ENCODE results near the gene CLEC3B.
"Not testable (repeated sequence)": the region's sequence is repeated elsewhere in the genome, so short reads cannot be mapped to it uniquely, and the experiment has no call there.

The CLEC3B gene

GRCh38 chr3:45037720-45038455 is 11.8 kb downstream of the CLEC3B start:
- DNase-seq: peak; percentile 92 to 93

DNA sequence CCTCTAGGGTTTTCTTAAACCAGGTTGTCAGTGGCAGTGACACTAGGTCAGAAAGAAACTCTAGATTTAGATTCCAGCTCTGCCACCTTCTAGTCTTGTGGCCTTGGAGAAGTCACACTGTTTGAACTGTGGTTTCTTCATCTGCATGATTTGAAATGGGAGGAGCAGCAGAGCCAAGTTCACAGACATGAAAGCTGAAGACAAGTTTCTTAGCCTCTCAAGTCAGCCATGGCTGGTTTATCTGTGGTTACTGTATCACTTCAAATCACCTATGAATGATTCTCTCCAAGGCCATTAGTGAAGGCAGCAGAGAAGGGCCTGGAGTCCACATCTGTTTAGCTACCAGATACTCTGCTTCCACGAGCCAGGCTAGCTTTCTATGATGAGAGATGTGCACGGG is 15.6 kb downstream of the CLEC3B start:
- no peak for DNase-seq

- no peak for DNase-seq
These were observed 16.1 kb downstream of the CLEC3B start for GRCh38 chr3:45042162-45042561.

GRCh38 chr3:45043728-45044299 is 17.7 kb downstream of the CLEC3B start:
- no peak for DNase-seq

DNA sequence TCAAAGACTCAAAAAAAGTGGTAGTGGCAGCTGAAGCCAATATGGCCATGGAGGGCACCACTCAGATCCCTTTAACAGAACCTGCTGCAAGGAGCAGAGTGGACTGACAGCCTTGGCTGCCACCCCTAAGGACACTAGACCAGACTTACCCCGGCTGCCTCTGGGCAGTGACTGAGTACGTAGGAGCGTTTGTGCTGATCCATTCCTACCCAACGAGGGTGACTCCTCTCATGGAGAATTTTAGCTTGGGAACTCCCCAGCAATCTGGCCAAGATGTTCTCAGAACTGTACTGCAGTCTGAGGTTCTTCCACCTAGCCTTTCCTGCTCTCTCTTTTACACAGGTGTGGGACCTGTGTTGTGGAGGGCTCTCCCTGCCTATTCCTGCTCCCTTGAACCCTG is 22.1 kb downstream of the CLEC3B start:
- no peak for DNase-seq

GRCh38 chr3:45049807-45050206 is 23.7 kb downstream of the CLEC3B start:
- DNase-seq: no peak

DNA sequence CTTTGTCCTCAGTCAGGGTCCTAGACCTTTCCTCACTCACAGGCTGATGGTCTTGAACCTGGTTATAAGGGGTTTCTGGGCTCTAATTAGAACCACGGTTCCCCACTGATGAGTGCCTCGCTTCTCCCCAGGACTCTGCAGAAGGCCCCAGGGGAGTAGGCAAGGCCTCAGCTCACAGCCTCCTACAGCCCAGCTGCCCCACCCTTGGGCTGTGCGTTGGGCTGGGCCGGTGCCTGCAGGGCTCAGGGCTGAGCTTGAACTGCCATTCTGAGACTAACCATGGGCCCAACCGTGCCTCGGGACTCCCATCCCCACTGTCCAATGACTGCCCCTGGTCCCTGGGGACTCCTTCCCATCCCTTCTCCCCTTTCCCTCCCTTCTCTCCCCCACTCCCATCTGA is 25.6 kb downstream of the CLEC3B start:
- DNase-seq: no peak

DNA sequence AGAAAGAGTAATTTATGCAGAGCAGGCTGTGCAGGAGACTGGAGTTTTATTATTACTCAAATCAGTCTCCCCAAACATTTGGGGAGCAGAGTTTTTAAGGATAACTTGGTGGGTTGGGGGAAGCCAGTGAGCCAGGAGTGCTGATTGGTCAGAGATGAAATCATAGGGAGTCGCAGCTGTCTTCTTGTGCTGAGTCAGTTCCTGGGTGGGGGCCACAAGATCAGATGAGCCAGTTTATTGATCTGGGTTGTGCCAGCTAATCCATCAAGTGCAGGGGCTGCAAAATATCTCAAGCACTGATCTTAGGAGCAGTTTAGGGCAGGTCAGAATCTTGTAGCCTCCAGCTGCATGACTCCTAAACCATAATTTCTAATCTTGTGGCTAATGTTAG is 27.7 kb downstream of the CLEC3B start:
- DNase-seq: not testable (repeated sequence)

DNA sequence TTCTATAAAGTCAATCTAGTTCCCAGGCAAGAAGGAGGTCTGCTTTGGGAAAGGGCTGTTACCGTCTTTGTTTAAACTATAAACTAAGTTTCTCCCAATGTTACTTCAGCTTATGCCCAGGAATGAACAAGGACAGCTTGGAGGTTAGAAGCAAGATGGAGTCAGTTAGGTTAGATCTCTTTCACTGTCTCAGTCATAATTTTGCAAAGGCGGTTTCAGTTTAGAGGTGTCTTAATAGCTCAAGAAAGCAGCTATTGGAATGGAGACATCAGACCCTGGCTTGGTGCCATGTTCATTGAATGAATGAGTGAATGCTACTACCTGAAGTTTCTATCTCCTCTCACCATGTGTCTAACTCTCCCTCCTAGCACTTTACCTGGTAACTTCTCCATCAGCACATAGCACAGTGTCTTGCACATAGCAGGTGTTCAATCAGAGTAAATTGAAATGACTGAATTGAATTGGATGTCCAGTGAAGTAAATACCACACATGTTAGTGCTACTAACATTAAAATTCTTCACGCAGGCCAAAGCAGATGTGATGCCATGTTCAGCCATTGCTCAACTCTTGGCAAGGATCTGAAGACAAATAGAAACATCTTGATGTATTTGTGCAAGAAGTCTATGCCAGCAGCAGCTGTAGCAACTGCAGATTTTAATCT is 28.2 kb downstream of the CLEC3B start:
- no peak for DNase-seq

DNA sequence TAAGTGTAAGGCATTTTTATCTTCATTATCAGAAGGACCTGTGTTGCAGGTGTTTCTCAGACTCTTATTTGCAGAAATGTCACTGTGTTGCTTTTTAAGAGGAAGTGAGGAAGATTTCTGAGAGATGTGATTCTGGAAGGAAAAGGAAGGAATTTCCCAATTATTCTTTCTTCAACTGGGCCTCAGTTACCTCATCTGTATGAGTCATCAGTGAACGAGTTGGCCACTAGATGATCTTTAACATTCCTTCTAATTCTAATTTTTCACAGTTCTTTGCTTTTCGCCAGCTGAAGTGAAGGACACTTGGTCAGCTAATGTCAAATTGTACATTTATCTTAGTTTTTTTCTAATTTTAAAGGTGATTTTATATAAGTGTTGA is 28.9 kb downstream of the CLEC3B start:
- no peak for DNase-seq

DNA sequence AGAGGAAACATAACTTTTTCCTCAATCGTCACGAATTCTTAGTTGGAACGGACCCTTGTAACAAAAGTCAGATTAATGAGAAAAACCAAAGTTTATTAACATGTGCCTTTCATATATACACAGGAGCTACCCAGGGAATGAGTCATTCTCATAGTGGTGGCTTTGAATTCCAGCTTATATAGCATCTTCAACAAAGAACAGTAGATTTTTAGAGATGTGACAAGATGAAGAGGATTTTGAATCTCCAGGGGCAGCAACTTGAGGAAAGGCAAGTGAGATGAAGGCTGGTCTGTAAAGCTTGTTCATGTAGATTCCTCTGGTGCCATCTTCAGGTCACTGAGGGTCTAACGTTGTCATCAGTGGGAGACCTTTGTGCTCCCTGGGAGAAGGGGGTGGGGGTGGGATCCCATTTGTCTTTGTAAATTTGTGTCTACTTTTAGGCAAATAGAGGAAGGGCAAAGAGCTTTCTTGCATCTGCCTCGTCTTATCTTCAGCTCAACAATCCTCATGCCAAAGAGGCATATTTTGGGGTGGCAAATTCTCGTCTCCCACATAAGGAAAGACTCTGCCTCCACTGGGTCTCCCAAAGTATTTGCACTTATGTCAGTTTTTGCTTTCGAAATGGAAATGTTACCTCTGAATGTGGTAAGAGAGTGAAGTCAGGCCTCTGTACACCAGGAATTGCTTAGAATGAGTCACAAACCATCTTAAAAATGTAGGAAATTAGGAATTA is 29.5 kb downstream of the CLEC3B start:
- no peak for DNase-seq

DNA sequence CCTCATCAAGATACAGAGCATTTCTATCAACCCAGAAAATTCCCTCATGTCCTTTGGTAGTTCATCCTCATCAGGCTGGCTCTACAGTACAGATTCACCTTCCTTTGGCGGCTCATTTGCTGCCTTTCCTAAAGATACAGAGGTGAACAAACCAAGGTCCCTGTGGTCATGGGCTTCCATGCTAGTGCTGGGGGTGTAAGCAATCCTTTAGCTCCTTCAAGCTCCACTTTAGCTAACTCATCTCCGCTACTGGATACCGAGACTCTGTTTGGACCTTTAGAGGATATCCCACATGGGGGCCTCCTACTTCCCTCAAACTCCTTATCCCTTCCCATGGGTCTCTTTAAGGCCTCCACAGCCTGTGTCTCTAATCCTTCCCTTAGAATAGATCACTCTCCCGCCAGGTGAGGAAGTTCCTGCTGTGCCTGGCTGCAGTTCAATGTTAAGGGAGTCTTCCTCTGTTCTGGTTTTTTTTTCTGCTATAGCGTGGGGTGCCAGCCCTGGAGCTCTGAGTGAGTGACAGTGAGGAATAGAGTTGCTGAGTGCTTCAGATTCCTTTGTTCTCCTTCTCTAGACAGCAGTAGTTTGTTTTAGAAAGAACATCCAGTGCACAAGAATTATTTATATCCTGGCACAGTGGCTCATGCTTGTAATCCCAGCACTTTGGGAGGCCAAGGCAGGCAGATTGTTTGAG is 30.7 kb downstream of the CLEC3B start:
- DNase-seq: no peak

- DNase-seq: no peak
These were observed 31.5 kb downstream of the CLEC3B start for GRCh38 chr3:45057557-45057956.

DNA sequence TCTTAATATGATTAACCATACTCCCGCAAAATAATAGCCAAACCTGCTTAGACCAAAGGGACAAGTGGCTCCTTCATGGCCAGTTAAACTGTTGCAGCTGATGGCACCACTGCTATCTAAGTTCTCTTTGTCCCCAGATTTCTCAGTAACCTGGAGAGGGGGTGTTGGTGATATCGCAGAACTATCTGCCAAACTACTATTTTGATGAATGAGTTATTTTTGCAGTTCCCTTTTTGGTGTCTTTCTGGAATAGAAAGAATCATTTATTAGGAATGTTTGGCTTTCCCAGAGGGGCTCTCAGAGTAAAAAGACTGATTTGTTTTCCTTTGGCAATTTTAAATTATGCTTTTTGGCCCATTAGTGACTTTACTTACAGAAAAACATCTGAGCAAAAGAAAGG is 33.0 kb downstream of the CLEC3B start:
- DNase-seq: no peak

DNA sequence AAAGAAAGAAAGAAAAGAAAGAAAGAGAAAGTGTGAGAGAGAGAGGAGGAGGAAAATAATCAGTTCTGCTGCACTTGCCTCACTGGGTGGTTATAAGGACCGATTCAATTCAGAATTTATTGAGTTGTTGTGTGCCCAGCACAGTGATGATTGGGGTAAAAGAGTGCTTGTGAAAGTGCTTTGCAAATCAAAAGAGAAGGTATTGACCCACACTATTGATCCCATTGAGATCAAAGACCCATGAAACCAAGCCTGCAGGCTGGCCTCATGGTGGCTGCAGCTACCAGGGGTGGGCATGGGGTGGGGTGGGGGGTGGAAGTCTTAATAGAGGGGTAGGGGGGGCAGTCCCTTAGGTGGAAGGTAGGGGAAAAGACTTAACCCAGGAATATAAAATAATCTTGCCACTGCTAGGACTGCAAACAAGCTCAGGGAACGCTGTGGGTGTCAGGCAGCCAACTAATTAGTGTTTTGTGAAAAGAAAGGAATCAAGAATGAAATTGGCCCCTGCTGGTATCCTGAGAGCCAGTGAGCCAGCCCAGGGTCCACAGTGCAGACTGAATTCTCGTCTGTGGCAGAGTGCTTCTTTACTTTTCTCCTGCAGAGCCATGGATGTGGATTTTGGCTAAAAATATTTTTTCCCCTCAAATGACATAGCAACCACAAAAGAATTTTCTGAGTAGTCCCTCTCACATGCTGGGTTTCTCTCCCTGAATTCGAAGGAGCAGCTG is 34.2 kb downstream of the CLEC3B start:
- no peak for DNase-seq

DNA sequence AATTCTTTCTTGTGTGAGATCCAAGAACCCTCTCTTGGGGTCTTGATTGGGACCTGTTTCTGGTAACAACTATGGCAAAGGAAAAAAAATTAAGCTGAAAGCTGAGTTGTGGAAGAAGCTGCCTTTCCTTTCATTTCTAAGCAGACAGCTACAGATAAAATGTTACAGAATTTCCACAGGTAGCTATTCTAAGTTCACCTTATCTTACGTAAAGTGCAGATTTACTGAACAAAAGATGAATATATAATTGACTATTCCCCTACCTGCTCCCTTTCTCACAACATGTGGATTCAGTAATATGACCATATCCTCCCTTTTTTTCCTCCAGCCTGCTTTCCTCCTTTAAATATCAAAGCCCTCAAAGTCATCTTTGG is 36.6 kb downstream of the CLEC3B start:
- no peak for DNase-seq

GRCh38 chr3:45064512-45065372 is 38.6 kb downstream of the CLEC3B start:
- DNase-seq: peak in 1 of 2 donors; percentile 42

GRCh38 chr3:45065373-45065720 is 39.2 kb downstream of the CLEC3B start:
- DNase-seq: no peak

GRCh38 chr3:45066109-45066801 is 40.2 kb downstream of the CLEC3B start:
- DNase-seq: no peak

GRCh38 chr3:45067486-45067885 is 41.4 kb downstream of the CLEC3B start:
- no peak for DNase-seq

DNA sequence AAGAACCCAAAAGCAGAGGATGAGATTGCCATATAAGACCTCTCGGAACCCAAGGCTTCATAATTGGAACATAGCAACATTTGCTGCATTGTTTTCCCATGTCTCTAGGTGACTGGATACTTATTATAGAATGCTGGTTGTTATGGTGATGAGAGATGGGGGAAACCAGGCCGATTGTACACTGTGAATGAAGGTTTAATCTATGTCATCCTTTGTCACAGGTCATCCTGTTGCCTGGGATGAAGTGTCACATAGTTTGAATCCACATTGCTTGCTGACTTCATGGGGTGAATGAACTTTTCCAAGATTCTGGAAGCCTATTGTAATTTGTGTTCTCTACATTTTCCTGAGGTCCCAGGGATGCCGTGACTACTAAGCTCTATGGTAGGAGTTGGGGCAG is 41.8 kb downstream of the CLEC3B start:
- no peak for DNase-seq

Data from CD4-positive, alpha-beta T cell treated with Interleukin-1 beta for 1 hour (primary cell).